Stimulated activated CD4-positive, alpha-beta T cell treated with anti-CD3 and anti-CD28 coated beads, Interleukin-15, amount 100 ng/mL, for 24 hours (primary cell): ENCODE data around the gene SLC25A30.
"Not testable (repeated sequence)": the region's sequence is repeated elsewhere in the genome, so short reads cannot be mapped to it uniquely, and the experiment has no call there.

Experiments used
- DNase-seq: peaks from one replicate; pipeline ENCODE4 v3.0.0-alpha.2; 2020

The SLC25A30 gene

DNA sequence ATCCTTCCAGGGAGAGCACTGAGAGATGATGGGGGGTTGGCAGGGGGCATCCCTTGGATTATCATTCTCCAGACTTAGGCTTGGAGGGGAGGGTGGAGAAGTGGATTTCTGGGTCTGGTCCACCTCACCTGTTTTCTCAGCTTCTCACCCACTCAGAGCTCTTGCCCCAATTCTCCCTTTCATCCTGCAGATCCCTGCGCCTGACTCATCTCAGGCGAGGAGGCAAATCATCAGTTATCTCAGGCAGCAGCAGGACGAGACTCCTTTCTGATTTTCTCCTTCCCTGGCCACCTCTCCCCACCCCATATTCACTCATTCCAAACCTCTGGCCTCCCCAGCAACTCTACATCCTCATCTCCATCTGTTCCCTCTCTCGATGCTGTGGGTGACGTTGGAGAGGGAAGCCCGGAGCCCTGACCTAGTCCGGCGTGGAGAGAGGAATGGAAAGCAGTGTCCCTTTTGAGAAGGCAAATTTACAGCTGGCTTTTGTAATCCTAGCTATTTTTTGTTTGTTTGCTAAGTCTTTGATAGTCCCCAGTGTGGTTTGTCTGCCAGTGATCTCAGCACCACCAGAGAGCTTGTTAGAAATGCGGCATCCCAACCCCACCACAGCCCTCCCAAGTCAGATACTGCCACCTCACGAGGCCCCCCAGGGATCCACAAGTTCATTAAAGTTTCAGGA is 53.2 kb downstream of the SLC25A30 start:
- DNase-seq: no peak

DNA sequence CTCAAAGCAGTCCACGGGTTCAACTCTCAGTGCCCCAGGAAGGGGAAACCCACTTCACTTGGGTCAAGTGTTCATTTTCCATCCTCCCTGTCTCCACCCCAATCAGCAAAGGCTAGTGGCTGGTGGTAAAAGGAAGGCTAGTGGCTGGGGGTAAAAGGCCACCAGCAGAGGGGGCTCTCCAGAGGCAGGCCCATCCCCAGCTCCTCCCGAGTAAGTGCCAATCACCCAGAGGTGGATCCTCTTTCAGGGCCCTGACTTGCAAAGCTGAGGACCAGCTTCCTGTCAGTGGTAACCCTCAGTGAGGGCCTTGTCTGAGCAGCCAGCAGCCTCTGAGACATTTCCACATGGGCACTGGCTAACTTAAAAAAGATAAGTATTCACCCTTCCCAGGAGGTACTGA is 55.2 kb downstream of the SLC25A30 start:
- no peak for DNase-seq

DNA sequence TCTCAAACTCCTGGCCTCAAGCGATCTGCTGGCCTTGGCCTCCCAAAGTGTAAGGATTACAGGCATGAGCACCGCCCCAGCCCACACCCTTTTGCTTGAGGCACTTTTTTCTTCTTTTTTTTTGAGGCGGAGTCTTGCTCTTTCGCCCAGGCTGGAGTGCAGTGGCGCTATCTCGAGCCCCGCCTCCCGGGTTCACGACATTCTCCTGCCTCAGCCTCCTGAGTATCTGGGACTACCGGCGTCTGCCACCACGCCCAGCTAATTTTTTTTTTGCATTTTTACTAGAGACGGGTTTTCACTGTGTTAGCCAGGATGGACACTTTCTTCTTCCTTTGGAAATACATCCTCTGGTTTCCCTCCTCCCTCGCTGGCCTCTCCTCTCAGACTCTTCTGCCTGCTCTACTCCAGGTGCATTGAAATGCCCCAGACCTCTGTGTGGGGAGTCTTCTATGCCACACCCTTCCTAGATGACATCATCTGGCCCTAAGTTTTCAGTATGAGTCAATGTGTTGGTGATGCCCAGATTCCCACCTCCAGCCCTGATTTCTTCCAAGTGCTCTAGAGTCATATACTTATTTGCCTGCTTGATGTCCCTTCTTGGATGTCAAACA is 56.5 kb downstream of the SLC25A30 start:
- no peak for DNase-seq

DNA sequence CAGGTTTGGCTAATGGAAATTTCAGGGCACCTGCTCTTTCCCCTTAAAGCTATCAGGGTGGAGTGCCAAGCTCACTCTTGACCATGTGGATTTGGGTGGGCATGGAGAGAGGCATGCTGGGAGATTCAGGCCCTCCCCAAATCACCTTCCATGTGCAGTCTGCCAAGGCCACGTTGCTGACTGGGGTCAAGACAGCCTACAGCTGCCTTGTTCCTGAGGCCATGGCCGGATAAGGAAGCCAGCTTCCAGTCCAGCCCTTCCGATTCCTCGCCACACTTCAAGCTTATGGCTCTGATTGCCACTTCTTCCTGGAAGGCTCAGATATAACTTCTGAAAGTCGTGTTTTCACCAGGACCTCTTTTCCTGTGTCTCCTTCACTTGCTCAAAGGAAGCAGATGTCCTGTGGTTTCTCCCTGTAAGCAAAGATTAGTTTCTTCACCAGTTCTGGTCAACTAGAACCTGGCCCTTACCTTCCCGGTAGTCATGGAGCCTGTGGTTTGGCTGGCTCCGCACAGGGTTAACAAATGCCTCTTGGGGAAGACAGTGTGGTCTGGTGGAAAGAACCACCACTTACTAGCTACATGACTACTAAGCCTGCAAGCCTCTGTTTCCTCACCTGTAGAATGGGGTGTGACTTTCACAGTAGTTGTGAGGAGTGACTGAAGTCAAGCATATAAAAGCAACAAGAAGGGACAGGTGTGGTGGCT is 61.1 kb downstream of the SLC25A30 start:
- no peak for DNase-seq

DNA sequence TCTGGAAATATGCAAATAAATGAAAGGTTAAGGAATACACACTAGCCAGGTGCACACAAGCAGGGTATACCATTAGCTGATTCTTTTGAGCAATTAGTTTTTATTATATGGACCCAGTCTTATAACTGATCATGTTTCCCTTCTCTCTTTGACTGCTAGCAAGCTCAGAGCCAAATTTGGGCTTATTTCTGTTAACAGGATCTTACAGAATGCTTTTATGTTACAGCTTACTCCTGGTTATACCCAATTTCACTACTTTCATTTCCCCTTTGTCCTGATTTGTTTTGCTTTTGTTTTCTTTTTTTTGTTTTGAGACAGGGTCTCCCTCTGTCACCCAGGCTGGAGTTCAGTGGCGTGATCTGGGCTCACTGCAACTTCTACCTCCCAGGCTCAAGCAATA is 64.3 kb downstream of the SLC25A30 start:
- no peak for DNase-seq

DNA sequence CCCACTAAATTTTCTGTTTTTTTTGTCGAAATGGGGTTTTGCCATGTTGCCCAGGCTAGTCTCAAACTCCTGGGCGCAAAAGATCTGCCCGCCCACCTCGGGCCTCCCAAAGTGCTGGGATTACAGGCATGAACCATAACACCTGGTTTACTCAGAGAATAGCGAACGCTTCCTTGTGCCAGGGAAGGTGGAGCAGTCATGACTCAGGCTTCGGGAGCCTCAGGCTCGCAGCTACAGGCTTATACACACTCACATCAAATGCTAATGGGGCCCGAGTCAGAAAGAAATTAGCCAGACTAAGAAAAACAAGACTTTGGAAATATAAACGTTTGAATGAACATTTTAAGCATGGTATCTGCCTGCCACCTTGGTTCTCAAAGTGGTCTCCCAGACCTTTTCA is 66.1 kb downstream of the SLC25A30 start:
- no peak for DNase-seq

DNA sequence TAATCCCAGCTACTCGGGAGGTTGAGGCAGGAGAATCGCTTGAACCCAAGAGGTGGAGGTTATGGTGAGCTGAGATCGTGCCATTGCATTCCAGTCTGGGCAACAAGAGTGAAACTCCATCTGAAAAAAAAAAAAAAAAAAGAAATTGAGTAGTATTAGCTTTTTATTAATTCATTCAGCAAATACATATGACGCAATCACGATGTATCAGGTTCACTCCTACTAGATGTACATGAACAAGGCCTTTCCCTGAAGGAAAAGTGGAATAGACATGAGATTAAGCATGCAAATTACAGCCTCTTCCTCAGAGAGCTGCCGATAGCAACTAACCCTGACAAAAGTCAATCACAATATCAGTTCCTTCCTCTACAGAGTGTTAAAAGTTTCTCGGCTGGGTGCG is 68.0 kb downstream of the SLC25A30 start:
- DNase-seq: no peak

DNA sequence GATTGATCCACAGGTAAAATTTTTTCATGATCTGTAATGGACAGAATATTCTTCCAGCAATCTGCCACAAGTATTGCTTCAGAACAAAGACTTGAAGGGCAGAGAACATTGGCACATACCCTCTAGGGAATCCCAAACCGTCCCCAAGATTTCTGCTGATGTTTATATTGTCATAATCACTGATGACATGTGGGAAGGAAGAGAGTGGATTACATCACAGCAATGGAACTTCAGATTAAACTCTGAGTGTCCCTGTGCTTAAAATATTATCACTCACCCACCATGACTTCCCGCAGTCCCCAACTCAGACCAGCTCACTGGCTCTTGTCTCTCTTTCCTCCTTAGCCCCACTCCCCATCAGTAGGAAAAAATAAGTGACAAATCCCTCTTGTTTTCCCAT is 68.7 kb downstream of the SLC25A30 start:
- no peak for DNase-seq

DNA sequence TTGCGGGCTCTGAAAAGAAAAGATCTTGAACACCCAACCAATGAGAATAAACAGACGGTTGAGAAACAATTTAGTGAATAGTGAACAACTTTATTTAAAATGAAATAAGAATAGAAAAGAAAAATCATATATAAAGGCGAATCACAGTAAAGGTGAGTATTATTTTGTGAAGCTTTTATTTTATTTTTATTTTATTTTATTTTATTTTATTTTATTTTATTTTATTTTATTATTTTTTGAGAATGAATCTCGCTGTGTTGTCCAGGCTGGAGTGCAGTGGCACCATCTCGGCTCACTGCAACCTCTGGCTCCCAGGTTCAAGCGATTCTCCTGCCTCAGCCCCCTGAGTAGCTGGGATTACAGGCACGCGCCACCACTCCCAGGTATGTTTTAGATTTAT is 74.1 kb downstream of the SLC25A30 start:
- not testable (repeated sequence) for DNase-seq
